GM23338 (cell line): ENCODE results near the gene STARD3.

Source experiments
- CREB1 ChIP-seq: fragments of 250-450 bp; sonication (Bioruptor Pico); IDR thresholded peaks from 2 replicates; pipeline ENCODE4 v1.5.0; 2020; ENCODE audit warnings: low read depth, mild to moderate bottlenecking, moderate library complexity
- CTCF ChIP-seq, 2 experiments: fragments of 200-600 bp in 1 of 2; sonication (generic) in 1 of 2; conservative IDR thresholded peaks; 2 replicates each; pipeline versions ENCODE4 v1.5.1 to v1.6.1; 2016 to 2017; ENCODE audit warnings: antibody characterized with exemption in 2 of 2, low read depth in 2 of 2, mild to moderate bottlenecking in 2 of 2, moderate library complexity in 1 of 2
- EZH2 ChIP-seq: fragments of 200-600 bp; sonication (generic); IDR thresholded peaks from one replicate; pipeline ENCODE4 v1.8.0; 2017; ENCODE audit warnings: antibody characterized with exemption, mild to moderate bottlenecking, low read depth; ENCODE audit not compliant: unreplicated experiment
- ZNF114 ChIP-seq: fragments of 250-450 bp; sonication (Bioruptor Pico); IDR thresholded peaks from 2 replicates; pipeline ENCODE4 v1.5.0; 2020; ENCODE audit warnings: mild to moderate bottlenecking, moderate library complexity

- TF ChIP-seq EZH2 (no peak), CTCF (conservative IDR thresholded peaks at IDR 0.05; ENCODE audit: low read depth in 2 of 2) (no peak), CREB1 (no peak), ZNF114 (CRISPR knock-in tag) (no peak)
Observed at GRCh38 chr17:39639566-39640458, 2.9 kb downstream of the STARD3 start.
